ENCODE data around the gene RNMT.
"Not testable (repeated sequence)": the region's sequence is repeated elsewhere in the genome, so short reads cannot be mapped to it uniquely, and the experiment has no call there.

DNA sequence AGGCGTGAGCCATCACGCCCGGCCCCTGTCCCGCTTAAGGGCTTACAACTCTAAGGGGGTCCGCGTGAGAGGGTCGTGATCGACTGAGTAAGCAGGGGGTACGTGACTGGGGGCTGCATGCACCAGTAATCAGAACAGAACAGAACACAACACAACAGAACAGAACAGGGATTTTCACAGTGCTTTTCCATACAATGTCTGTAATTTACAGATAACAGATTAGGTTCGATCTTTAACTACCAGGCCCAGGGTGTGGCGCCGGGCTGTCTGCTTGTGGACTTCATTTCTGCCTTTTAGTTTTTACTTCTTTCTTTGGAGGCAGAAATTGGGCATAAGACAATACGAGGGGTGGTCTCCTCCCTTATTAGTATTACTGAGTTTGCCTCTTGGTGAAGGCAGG, 49.1 kb upstream of the RNMT start:
- TF ChIP-seq CEBPB (IDR thresholded peaks at IDR 0.05; ENCODE audit: low read depth); EZH2phosphoT487 (IDR thresholded peaks at IDR 0.05; ENCODE audit: borderline replicate concordance); EZH2 (IDR thresholded peaks at IDR 0.05); POLR2A (IDR thresholded peaks at IDR 0.05; ENCODE audit: borderline replicate concordance, extremely low read depth, insufficient read depth, insufficient read length); SP1 (IDR thresholded peaks at IDR 0.05; ENCODE audit: low read depth); YY1 (IDR thresholded peaks at IDR 0.05; ENCODE audit: extremely low read depth, insufficient replicate concordance, low read depth, low read length); EGR1 (IDR thresholded peaks at IDR 0.05; ENCODE audit: low read depth); ELF1 (IDR thresholded peaks at IDR 0.05; ENCODE audit: borderline replicate concordance, low read depth): not testable (repeated sequence)
- TF ChIP-seq, protein P1, sequence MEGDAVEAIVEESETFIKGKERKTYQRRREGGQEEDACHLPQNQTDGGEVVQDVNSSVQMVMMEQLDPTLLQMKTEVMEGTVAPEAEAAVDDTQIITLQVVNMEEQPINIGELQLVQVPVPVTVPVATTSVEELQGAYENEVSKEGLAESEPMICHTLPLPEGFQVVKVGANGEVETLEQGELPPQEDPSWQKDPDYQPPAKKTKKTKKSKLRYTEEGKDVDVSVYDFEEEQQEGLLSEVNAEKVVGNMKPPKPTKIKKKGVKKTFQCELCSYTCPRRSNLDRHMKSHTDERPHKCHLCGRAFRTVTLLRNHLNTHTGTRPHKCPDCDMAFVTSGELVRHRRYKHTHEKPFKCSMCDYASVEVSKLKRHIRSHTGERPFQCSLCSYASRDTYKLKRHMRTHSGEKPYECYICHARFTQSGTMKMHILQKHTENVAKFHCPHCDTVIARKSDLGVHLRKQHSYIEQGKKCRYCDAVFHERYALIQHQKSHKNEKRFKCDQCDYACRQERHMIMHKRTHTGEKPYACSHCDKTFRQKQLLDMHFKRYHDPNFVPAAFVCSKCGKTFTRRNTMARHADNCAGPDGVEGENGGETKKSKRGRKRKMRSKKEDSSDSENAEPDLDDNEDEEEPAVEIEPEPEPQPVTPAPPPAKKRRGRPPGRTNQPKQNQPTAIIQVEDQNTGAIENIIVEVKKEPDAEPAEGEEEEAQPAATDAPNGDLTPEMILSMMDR (IDR thresholded peaks at IDR 0.05 in 2 of 3, conservative IDR thresholded peaks at IDR 0.05 in 1 of 3; ENCODE audit: borderline replicate concordance in 1 of 3, insufficient read depth in 1 of 3, low read depth in 2 of 3, low read length in 2 of 3) = not testable (repeated sequence)
- TF ChIP-seq, protein P2, sequence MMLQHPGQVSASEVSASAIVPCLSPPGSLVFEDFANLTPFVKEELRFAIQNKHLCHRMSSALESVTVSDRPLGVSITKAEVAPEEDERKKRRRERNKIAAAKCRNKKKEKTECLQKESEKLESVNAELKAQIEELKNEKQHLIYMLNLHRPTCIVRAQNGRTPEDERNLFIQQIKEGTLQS (IDR thresholded peaks at IDR 0.05) = not testable (repeated sequence)
- TF ChIP-seq, protein P3, sequence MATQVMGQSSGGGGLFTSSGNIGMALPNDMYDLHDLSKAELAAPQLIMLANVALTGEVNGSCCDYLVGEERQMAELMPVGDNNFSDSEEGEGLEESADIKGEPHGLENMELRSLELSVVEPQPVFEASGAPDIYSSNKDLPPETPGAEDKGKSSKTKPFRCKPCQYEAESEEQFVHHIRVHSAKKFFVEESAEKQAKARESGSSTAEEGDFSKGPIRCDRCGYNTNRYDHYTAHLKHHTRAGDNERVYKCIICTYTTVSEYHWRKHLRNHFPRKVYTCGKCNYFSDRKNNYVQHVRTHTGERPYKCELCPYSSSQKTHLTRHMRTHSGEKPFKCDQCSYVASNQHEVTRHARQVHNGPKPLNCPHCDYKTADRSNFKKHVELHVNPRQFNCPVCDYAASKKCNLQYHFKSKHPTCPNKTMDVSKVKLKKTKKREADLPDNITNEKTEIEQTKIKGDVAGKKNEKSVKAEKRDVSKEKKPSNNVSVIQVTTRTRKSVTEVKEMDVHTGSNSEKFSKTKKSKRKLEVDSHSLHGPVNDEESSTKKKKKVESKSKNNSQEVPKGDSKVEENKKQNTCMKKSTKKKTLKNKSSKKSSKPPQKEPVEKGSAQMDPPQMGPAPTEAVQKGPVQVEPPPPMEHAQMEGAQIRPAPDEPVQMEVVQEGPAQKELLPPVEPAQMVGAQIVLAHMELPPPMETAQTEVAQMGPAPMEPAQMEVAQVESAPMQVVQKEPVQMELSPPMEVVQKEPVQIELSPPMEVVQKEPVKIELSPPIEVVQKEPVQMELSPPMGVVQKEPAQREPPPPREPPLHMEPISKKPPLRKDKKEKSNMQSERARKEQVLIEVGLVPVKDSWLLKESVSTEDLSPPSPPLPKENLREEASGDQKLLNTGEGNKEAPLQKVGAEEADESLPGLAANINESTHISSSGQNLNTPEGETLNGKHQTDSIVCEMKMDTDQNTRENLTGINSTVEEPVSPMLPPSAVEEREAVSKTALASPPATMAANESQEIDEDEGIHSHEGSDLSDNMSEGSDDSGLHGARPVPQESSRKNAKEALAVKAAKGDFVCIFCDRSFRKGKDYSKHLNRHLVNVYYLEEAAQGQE (IDR thresholded peaks at IDR 0.05; ENCODE audit: low read depth) = not testable (repeated sequence)
- TF ChIP-seq, protein P4, sequence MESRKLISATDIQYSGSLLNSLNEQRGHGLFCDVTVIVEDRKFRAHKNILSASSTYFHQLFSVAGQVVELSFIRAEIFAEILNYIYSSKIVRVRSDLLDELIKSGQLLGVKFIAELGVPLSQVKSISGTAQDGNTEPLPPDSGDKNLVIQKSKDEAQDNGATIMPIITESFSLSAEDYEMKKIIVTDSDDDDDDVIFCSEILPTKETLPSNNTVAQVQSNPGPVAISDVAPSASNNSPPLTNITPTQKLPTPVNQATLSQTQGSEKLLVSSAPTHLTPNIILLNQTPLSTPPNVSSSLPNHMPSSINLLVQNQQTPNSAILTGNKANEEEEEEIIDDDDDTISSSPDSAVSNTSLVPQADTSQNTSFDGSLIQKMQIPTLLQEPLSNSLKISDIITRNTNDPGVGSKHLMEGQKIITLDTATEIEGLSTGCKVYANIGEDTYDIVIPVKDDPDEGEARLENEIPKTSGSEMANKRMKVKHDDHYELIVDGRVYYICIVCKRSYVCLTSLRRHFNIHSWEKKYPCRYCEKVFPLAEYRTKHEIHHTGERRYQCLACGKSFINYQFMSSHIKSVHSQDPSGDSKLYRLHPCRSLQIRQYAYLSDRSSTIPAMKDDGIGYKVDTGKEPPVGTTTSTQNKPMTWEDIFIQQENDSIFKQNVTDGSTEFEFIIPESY (IDR thresholded peaks at IDR 0.05; ENCODE audit: extremely low read depth, insufficient replicate concordance, low read length) = not testable (repeated sequence)

Data from HCT116 (cell line).